ENCODE measurements around the gene FTMT.

- no peak for TF ChIP-seq POLR2AphosphoS5 (IDR thresholded peaks at IDR 0.05; ENCODE audit: low read depth, low read length)
- TF ChIP-seq POLR2A (IDR thresholded peaks at IDR 0.05; ENCODE audit: low read depth, low read length): no peak
- no peak for TF ChIP-seq TAF1 (IDR thresholded peaks at IDR 0.05; ENCODE audit: borderline replicate concordance, low read depth, low read length)
These were observed 11.1 kb downstream of the FTMT start for GRCh38 chr5:121862801-121863200.

Data from GM12892 (cell line).